Stomach (tissue), 4 donors: ENCODE results near the gene CEP57.

Experiments used
- POLR2A ChIP-seq, 4 donors: fragments of 450-650 bp; IDR thresholded peaks; one replicate each; pipeline ENCODE4 v1.6.1; 2016; ENCODE audit warnings: antibody characterized with exemption in 4 of 4, control low read depth in 2 of 4, mild to moderate bottlenecking in 1 of 4, moderate library complexity in 1 of 4
- POLR2AphosphoS5 ChIP-seq, 3 donors: sonication (generic); formaldehyde crosslinking; IDR thresholded peaks; one replicate each; pipeline ENCODE4 v1.6.1; 2016; ENCODE audit warnings: antibody characterized with exemption in 3 of 3
- TF ChIP-seq, protein P1 (sequence below), 7 experiments: fragments of 450-650 bp in 4 of 7; fragments of 200-600 bp in 3 of 7; sonication (generic) in 3 of 7; IDR thresholded peaks; one replicate each; pipeline ENCODE4 v1.5.1; 2016 to 2019; ENCODE audit warnings: antibody characterized with exemption in 7 of 7, control low read depth in 2 of 7, mild to moderate bottlenecking in 1 of 7

DNA sequence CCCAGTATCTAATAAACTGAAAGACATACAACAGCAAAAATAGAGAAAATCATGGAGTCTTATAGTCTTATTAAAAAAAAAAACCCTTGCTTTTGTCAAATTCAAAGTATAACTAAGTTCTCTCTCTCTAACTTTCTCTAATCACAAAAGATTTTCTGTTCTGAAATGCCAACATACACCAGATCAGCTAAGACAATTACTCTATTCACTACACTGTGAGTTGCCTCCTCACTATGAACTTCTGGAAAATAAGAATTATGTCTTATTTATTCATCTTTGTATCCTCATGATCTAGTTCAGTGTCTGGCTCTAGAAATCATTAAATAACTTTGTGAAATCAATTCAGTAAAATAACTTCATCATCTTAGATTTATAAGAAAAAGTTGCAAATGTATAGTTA lies 13.4 kb upstream of the CEP57 start:
- TF ChIP-seq, protein P1, sequence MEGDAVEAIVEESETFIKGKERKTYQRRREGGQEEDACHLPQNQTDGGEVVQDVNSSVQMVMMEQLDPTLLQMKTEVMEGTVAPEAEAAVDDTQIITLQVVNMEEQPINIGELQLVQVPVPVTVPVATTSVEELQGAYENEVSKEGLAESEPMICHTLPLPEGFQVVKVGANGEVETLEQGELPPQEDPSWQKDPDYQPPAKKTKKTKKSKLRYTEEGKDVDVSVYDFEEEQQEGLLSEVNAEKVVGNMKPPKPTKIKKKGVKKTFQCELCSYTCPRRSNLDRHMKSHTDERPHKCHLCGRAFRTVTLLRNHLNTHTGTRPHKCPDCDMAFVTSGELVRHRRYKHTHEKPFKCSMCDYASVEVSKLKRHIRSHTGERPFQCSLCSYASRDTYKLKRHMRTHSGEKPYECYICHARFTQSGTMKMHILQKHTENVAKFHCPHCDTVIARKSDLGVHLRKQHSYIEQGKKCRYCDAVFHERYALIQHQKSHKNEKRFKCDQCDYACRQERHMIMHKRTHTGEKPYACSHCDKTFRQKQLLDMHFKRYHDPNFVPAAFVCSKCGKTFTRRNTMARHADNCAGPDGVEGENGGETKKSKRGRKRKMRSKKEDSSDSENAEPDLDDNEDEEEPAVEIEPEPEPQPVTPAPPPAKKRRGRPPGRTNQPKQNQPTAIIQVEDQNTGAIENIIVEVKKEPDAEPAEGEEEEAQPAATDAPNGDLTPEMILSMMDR (IDR thresholded peaks at IDR 0.05), result no peak
- TF ChIP-seq POLR2A (IDR thresholded peaks at IDR 0.05), result no peak
- no peak for TF ChIP-seq POLR2AphosphoS5 (IDR thresholded peaks at IDR 0.05)
